Gastroesophageal sphincter (tissue), 3 donors: ENCODE measurements around the gene GRIK3.

ENCODE experiments used
- CTCF ChIP-seq, 4 experiments: fragments of 200-600 bp in 2 of 4; fragments of 450-650 bp in 2 of 4; sonication (generic) in 1 of 4; IDR thresholded peaks; one replicate each; pipeline ENCODE4 v1.5.1; 2017 to 2019; ENCODE audit warnings: antibody characterized with exemption in 4 of 4, mild to moderate bottlenecking in 2 of 4, moderate library complexity in 2 of 4
- POLR2A ChIP-seq, 2 donors: fragments of 450-650 bp; IDR thresholded peaks; one replicate each; pipeline ENCODE4 v1.6.1; 2017; ENCODE audit warnings: antibody characterized with exemption in 2 of 2, mild to moderate bottlenecking in 2 of 2, moderate library complexity in 1 of 2

- TF ChIP-seq POLR2A (IDR thresholded peaks at IDR 0.05) (no peak), CTCF (IDR thresholded peaks at IDR 0.05) (no peak)
These were observed 8.8 kb upstream of the GRIK3 start for GRCh38 chr1:37043101-37043500.
